GM23338 (cell line): ENCODE measurements around the gene EMC6. TPM values are rescaled to one million over a fixed set of nuclear protein-coding genes. Genes with fewer than 3 reads are reported as not detected.

Experiments
- ATAC-seq: fragments of 200-7000 bp; cut with Tn5 transposase; 3 replicates; pipeline ENCODE4 v1.9.1; 2020
- DNase-seq: peaks from one replicate; pipeline ENCODE4 v3.0.0-alpha.2; 2015; ENCODE audit warnings: low spot score
- H2AFZ ChIP-seq: fragments of 200-600 bp; sonication (generic); 2 replicates; pipeline ENCODE4 v1.8.0; 2016; ENCODE audit warnings: antibody characterized with exemption, mild to moderate bottlenecking, moderate library complexity
- H3F3A ChIP-seq: fragments of 200-600 bp; sonication (generic); replicated peaks from 2 replicates; pipeline ENCODE4 v1.8.0; 2017; ENCODE audit warnings: antibody characterized with exemption, mixed run types, low read depth
- H3K27ac ChIP-seq: fragments of 200-600 bp; sonication (generic); 2 replicates; pipeline ENCODE4 v1.6.1; 2016; ENCODE audit warnings: low read depth
- H3K27me3 ChIP-seq: fragments of 200-600 bp; sonication (generic); 2 replicates; pipeline ENCODE4 v1.8.0; 2016; ENCODE audit warnings: mild to moderate bottlenecking, mixed run types, moderate library complexity; ENCODE audit not compliant: insufficient read depth
- H3K36me3 ChIP-seq: fragments of 200-600 bp; sonication (generic); 2 replicates; pipeline ENCODE4 v1.8.0; 2016; ENCODE audit warnings: mild to moderate bottlenecking; ENCODE audit not compliant: insufficient read depth
- H3K4me1 ChIP-seq: fragments of 200-600 bp; sonication (generic); 2 replicates; pipeline ENCODE4 v1.8.0; 2016; ENCODE audit warnings: mild to moderate bottlenecking, moderate library complexity; ENCODE audit not compliant: insufficient read depth
- H3K4me2 ChIP-seq: fragments of 200-600 bp; sonication (generic); 2 replicates; pipeline ENCODE4 v1.7.1; 2017; ENCODE audit warnings: mixed run types
- H3K4me3 ChIP-seq: fragments of 200-600 bp; sonication (generic); 2 replicates; pipeline ENCODE4 v1.6.1; 2016; ENCODE audit warnings: mixed run types
- H3K79me2 ChIP-seq: fragments of 200-600 bp; sonication (generic); replicated peaks from 2 replicates; pipeline ENCODE4 v1.8.0; 2017; ENCODE audit warnings: mild to moderate bottlenecking; ENCODE audit not compliant: insufficient read depth
- H3K9me2 ChIP-seq: fragments of 200-600 bp; sonication (generic); 2 replicates; pipeline ENCODE4 v1.8.0; 2017; ENCODE audit not compliant: insufficient read depth
- H4K20me1 ChIP-seq: fragments of 200-600 bp; sonication (generic); replicated peaks from 2 replicates; pipeline ENCODE4 v1.8.0; 2017; ENCODE audit warnings: mild to moderate bottlenecking; ENCODE audit not compliant: insufficient read depth
- H3K27ac Mint-ChIP-seq: 2 replicates; pipeline ENCODE4 v1.8.0; 2020; ENCODE audit warnings: inconsistent platforms, mild to moderate bottlenecking, moderate library complexity, mixed read lengths
- H3K27me3 Mint-ChIP-seq: 3 replicates; pipeline ENCODE4 v1.8.0; 2022; ENCODE audit warnings: low read depth, mild to moderate bottlenecking, moderate library complexity, mixed read lengths, inconsistent platforms; ENCODE audit not compliant: insufficient read depth, poor library complexity
- H3K36me3 Mint-ChIP-seq: 3 replicates; pipeline ENCODE4 v1.8.0; 2021; ENCODE audit warnings: low read depth, mild to moderate bottlenecking, inconsistent platforms, moderate library complexity, mixed read lengths
- H3K4me1 Mint-ChIP-seq: 3 replicates; pipeline ENCODE4 v1.8.0; 2020; ENCODE audit warnings: mild to moderate bottlenecking, inconsistent platforms, mixed read lengths
- H3K4me3 Mint-ChIP-seq: 3 replicates; pipeline ENCODE4 v1.8.0; 2021; ENCODE audit warnings: moderate library complexity, mild to moderate bottlenecking, inconsistent platforms, mixed read lengths
- H3K9me3 Mint-ChIP-seq: 3 replicates; pipeline ENCODE4 v1.8.0; 2020; ENCODE audit warnings: moderate library complexity, mild to moderate bottlenecking, inconsistent platforms, mixed read lengths
- CREB1 ChIP-seq: fragments of 250-450 bp; sonication (Bioruptor Pico); IDR thresholded peaks from 2 replicates; pipeline ENCODE4 v1.5.0; 2020; ENCODE audit warnings: low read depth, mild to moderate bottlenecking, moderate library complexity
- EZH2 ChIP-seq: fragments of 200-600 bp; sonication (generic); IDR thresholded peaks from one replicate; pipeline ENCODE4 v1.8.0; 2017; ENCODE audit warnings: antibody characterized with exemption, mild to moderate bottlenecking, low read depth; ENCODE audit not compliant: unreplicated experiment
- EZH2phosphoT487 ChIP-seq: fragments of 200-600 bp; sonication (generic); IDR thresholded peaks from one replicate; pipeline ENCODE4 v1.8.1; 2018; ENCODE audit warnings: antibody characterized with exemption; ENCODE audit not compliant: unreplicated experiment
- JUNB ChIP-seq: IDR thresholded peaks from one replicate; pipeline ENCODE4 v1.6.1; 2016; ENCODE audit warnings: antibody characterized with exemption; ENCODE audit not compliant: unreplicated experiment
- NANOG ChIP-seq: IDR thresholded peaks from 2 replicates; pipeline ENCODE4 v1.6.1; 2016; ENCODE audit warnings: antibody characterized with exemption, borderline replicate concordance
- POLR2AphosphoS5 ChIP-seq: IDR thresholded peaks from 2 replicates; pipeline ENCODE4 v1.6.1; 2016; ENCODE audit warnings: antibody characterized with exemption, low read depth
- STAT1 ChIP-seq: IDR thresholded peaks from one replicate; pipeline ENCODE4 v1.6.1; 2016; ENCODE audit warnings: antibody characterized with exemption; ENCODE audit not compliant: unreplicated experiment
- ZNF114 ChIP-seq: fragments of 250-450 bp; sonication (Bioruptor Pico); IDR thresholded peaks from 2 replicates; pipeline ENCODE4 v1.5.0; 2020; ENCODE audit warnings: mild to moderate bottlenecking, moderate library complexity
- ZNF331 ChIP-seq: fragments of 250-450 bp; sonication (Bioruptor Pico); IDR thresholded peaks from 2 replicates; pipeline ENCODE4 v1.5.0; 2020; ENCODE audit warnings: low read depth, mild to moderate bottlenecking, moderate library complexity
- polyA plus RNA-seq: library from polyadenylated mRNA; unstranded; fragments of >200 nt; fragmentation: Nextera tagmentation; extraction: Ambion mirVana; gene quantifications from 2 replicates; pipeline ENCODE4 v1.2.1, GENCODE V29; 2016
- total RNA-seq: library from RNA; depleted of rRNA; stranded (reverse); fragments of >200 nt; shearing (Covaris generic); gene quantifications from 2 replicates; pipeline ENCODE4 v1.2.3, GENCODE V29; 2014
- TF ChIP-seq, protein P1 (sequence below), 2 experiments: fragments of 200-600 bp in 1 of 2; sonication (generic) in 1 of 2; conservative IDR thresholded peaks; 2 replicates each; pipeline versions ENCODE4 v1.5.1 to v1.6.1; 2016 to 2017; ENCODE audit warnings: antibody characterized with exemption in 2 of 2, low read depth in 2 of 2, mild to moderate bottlenecking in 2 of 2, moderate library complexity in 1 of 2
- TF ChIP-seq, protein P2 (sequence below): IDR thresholded peaks from one replicate; pipeline ENCODE4 v1.6.1; 2018; ENCODE audit warnings: antibody characterized with exemption; ENCODE audit not compliant: unreplicated experiment
- TF ChIP-seq, protein P3 (sequence below): fragments of 250-450 bp; sonication (Bioruptor Pico); IDR thresholded peaks from 2 replicates; pipeline ENCODE4 v1.5.0; 2020; ENCODE audit warnings: mild to moderate bottlenecking, moderate library complexity
- TF ChIP-seq, protein P4 (sequence below): IDR thresholded peaks from 2 replicates; pipeline ENCODE4 v1.6.1; 2016; ENCODE audit warnings: antibody characterized with exemption

The EMC6 gene
- total and polyA plus RNA-seq, 2 experiments from 2014 or later: 48.0 to 230 TPM

DNA sequence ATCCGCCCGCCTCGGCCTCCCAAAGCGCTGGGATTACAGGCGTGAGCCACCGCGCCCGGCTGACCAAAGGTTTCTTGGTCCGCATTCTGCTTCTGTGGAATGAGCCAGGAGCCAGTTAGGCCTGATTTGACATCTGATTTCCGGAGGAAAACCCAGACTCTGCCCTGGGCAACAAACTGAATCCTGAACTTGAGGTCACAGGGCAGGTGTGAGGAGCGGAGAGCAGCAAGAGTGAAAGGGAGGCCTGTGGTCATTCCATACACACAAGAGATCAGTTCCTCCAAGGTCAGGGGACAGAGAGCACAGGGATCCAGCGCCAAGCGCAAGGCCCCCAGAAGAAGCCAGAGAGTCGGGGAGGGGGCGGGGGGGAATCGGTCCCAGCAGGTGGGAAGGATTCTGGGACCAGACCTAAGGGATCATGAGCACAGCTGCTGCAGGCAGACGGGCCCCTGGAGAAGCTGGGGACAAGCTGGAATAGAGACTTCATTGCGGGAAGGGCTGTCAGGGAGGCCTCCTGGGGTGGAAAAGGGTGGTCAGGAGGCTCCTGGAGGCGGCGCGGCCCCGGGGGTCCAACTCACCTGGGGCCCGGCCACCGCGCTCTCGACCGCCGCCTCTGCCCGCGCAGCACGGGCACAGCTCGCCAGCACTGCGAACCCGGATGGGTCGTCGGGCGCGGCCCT lies 33.0 kb upstream of the EMC6 start:
- H3K4me1 Mint-ChIP-seq: peaks cover 16% of the 10 kb centered on the region
- Histone ChIP-seq H4K20me1 (peaks cover 12% of the 10 kb centered on the region), H3K4me1 (peaks cover 9% of the 10 kb centered on the region; the same call in 1 of the 2 replicates), H3K79me2 (peaks cover 56% of the 10 kb centered on the region), H3K36me3 (no peaks in the 10 kb centered on the region), H2AFZ (peak overlapping the region; percentile 88), H3K27ac (no peak overlapping the region), H3K4me2 (peak overlapping the region; percentile 96), H3K9me2 (no peaks in the 10 kb centered on the region), H3K4me3 (peak overlapping the region; percentile 94), H3K27me3 (no peaks in the 10 kb centered on the region), H3F3A (no peaks in the 10 kb centered on the region)
- H3K27ac Mint-ChIP-seq: no peak overlapping the region
- peak overlapping the region; percentile 93 for H3K4me3 Mint-ChIP-seq
- H3K36me3 Mint-ChIP-seq: peaks cover 12% of the 10 kb centered on the region
- ATAC-seq: peak; percentile 3; the same call in 2 of the 3 replicates
- peak; percentile 29 for DNase-seq
- H3K9me3 Mint-ChIP-seq: no peaks in the 10 kb centered on the region
- TF ChIP-seq JUNB: no peak
- no peak for TF ChIP-seq ZNF331
- TF ChIP-seq, protein P1, sequence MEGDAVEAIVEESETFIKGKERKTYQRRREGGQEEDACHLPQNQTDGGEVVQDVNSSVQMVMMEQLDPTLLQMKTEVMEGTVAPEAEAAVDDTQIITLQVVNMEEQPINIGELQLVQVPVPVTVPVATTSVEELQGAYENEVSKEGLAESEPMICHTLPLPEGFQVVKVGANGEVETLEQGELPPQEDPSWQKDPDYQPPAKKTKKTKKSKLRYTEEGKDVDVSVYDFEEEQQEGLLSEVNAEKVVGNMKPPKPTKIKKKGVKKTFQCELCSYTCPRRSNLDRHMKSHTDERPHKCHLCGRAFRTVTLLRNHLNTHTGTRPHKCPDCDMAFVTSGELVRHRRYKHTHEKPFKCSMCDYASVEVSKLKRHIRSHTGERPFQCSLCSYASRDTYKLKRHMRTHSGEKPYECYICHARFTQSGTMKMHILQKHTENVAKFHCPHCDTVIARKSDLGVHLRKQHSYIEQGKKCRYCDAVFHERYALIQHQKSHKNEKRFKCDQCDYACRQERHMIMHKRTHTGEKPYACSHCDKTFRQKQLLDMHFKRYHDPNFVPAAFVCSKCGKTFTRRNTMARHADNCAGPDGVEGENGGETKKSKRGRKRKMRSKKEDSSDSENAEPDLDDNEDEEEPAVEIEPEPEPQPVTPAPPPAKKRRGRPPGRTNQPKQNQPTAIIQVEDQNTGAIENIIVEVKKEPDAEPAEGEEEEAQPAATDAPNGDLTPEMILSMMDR (conservative IDR thresholded peaks at IDR 0.05; ENCODE audit: low read depth in 2 of 2): no peak
- no peak for TF ChIP-seq NANOG
- TF ChIP-seq POLR2AphosphoS5: no peak
- no peak for TF ChIP-seq ZNF114 (CRISPR knock-in tag)
- TF ChIP-seq, protein P2, sequence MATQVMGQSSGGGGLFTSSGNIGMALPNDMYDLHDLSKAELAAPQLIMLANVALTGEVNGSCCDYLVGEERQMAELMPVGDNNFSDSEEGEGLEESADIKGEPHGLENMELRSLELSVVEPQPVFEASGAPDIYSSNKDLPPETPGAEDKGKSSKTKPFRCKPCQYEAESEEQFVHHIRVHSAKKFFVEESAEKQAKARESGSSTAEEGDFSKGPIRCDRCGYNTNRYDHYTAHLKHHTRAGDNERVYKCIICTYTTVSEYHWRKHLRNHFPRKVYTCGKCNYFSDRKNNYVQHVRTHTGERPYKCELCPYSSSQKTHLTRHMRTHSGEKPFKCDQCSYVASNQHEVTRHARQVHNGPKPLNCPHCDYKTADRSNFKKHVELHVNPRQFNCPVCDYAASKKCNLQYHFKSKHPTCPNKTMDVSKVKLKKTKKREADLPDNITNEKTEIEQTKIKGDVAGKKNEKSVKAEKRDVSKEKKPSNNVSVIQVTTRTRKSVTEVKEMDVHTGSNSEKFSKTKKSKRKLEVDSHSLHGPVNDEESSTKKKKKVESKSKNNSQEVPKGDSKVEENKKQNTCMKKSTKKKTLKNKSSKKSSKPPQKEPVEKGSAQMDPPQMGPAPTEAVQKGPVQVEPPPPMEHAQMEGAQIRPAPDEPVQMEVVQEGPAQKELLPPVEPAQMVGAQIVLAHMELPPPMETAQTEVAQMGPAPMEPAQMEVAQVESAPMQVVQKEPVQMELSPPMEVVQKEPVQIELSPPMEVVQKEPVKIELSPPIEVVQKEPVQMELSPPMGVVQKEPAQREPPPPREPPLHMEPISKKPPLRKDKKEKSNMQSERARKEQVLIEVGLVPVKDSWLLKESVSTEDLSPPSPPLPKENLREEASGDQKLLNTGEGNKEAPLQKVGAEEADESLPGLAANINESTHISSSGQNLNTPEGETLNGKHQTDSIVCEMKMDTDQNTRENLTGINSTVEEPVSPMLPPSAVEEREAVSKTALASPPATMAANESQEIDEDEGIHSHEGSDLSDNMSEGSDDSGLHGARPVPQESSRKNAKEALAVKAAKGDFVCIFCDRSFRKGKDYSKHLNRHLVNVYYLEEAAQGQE: no peak
- TF ChIP-seq, protein P3, sequence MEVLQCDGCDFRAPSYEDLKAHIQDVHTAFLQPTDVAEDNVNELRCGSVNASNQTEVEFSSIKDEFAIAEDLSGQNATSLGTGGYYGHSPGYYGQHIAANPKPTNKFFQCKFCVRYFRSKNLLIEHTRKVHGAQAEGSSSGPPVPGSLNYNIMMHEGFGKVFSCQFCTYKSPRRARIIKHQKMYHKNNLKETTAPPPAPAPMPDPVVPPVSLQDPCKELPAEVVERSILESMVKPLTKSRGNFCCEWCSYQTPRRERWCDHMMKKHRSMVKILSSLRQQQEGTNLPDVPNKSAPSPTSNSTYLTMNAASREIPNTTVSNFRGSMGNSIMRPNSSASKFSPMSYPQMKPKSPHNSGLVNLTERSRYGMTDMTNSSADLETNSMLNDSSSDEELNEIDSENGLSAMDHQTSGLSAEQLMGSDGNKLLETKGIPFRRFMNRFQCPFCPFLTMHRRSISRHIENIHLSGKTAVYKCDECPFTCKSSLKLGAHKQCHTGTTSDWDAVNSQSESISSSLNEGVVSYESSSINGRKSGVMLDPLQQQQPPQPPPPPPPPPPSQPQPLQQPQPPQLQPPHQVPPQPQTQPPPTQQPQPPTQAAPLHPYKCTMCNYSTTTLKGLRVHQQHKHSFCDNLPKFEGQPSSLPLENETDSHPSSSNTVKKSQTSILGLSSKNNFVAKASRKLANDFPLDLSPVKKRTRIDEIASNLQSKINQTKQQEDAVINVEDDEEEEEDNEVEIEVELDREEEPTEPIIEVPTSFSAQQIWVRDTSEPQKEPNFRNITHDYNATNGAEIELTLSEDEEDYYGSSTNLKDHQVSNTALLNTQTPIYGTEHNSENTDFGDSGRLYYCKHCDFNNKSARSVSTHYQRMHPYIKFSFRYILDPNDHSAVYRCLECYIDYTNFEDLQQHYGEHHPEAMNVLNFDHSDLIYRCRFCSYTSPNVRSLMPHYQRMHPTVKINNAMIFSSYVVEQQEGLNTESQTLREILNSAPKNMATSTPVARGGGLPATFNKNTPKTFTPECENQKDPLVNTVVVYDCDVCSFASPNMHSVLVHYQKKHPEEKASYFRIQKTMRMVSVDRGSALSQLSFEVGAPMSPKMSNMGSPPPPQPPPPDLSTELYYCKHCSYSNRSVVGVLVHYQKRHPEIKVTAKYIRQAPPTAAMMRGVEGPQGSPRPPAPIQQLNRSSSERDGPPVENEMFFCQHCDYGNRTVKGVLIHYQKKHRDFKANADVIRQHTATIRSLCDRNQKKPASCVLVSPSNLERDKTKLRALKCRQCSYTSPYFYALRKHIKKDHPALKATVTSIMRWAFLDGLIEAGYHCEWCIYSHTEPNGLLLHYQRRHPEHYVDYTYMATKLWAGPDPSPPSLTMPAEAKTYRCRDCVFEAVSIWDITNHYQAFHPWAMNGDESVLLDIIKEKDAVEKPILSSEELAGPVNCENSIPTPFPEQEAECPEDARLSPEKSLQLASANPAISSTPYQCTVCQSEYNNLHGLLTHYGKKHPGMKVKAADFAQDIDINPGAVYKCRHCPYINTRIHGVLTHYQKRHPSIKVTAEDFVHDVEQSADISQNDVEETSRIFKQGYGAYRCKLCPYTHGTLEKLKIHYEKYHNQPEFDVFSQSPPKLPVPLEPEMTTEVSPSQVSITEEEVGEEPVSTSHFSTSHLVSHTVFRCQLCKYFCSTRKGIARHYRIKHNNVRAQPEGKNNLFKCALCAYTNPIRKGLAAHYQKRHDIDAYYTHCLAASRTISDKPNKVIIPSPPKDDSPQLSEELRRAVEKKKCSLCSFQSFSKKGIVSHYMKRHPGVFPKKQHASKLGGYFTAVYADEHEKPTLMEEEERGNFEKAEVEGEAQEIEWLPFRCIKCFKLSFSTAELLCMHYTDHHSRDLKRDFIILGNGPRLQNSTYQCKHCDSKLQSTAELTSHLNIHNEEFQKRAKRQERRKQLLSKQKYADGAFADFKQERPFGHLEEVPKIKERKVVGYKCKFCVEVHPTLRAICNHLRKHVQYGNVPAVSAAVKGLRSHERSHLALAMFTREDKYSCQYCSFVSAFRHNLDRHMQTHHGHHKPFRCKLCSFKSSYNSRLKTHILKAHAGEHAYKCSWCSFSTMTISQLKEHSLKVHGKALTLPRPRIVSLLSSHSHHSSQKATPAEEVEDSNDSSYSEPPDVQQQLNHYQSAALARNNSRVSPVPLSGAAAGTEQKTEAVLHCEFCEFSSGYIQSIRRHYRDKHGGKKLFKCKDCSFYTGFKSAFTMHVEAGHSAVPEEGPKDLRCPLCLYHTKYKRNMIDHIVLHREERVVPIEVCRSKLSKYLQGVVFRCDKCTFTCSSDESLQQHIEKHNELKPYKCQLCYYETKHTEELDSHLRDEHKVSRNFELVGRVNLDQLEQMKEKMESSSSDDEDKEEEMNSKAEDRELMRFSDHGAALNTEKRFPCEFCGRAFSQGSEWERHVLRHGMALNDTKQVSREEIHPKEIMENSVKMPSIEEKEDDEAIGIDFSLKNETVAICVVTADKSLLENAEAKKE (CRISPR knock-in tag): no peak
- TF ChIP-seq, protein P4, sequence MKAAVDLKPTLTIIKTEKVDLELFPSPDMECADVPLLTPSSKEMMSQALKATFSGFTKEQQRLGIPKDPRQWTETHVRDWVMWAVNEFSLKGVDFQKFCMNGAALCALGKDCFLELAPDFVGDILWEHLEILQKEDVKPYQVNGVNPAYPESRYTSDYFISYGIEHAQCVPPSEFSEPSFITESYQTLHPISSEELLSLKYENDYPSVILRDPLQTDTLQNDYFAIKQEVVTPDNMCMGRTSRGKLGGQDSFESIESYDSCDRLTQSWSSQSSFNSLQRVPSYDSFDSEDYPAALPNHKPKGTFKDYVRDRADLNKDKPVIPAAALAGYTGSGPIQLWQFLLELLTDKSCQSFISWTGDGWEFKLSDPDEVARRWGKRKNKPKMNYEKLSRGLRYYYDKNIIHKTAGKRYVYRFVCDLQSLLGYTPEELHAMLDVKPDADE: no peak
- no peak for TF ChIP-seq STAT1
- no peak for TF ChIP-seq CREB1
- TF ChIP-seq EZH2: no peak
- no peak for TF ChIP-seq EZH2phosphoT487
- peaks cover 12% of the 10 kb centered on the region for H3K27me3 Mint-ChIP-seq
